ENCODE data around the gene PIP4K2A. TPM values are rescaled to one million over a fixed set of nuclear protein-coding genes. Genes with fewer than 3 reads are reported as not detected.

Gene PIP4K2A
- total RNA-seq, 3 donors from 2014 or later (not counting 1 experiment from before 2014, with no cell fraction given), result 311 to 423 (median 405) TPM

GRCh38 chr10:22701132-22701826 lies 13.1 kb downstream of the PIP4K2A start:
- H3K36me3 Mint-ChIP-seq, result peaks cover 13% of the 10 kb centered on the region
- DNase-seq, result peak in 1 of 2 donors; percentile 27
- H3K9me3 Mint-ChIP-seq, result no peaks in the 10 kb centered on the region
- peak overlapping the region; percentile 82 to 87 for H3K27ac Mint-ChIP-seq
- peaks cover 78 to 92% of the 10 kb centered on the region in 2 donors for H3K4me1 Mint-ChIP-seq
- H3K4me3 ChIP-seq (ENCODE audit: low read length), result no peak overlapping the region
- no peaks in the 10 kb centered on the region for H3K27me3 Mint-ChIP-seq (ENCODE audit: low read depth in 2 of 2)
- TF ChIP-seq CTCF (IDR thresholded peaks at IDR 0.05), result no peak
- H3K4me3 Mint-ChIP-seq, result peak overlapping the region; percentile 73
- H3K9me3 ChIP-seq (ENCODE audit: control insufficient read depth, insufficient read depth, low read length), result no peaks in the 10 kb centered on the region
- peaks cover 66% of the 10 kb centered on the region for H3K4me1 ChIP-seq (ENCODE audit: control insufficient read depth, insufficient read depth, low read length)
- no peaks in the 10 kb centered on the region for H3K27me3 ChIP-seq (ENCODE audit: control insufficient read depth, insufficient read depth, low read length)
- peak overlapping the region; percentile 20 for H3K27ac ChIP-seq (ENCODE audit: low read length)
- 70% methylated on average over 3 of the region's 4 CpGs for WGBS (ENCODE audit: insufficient coverage)
- peaks cover 3% of the 10 kb centered on the region for H3K36me3 ChIP-seq (ENCODE audit: control insufficient read depth, insufficient read depth, low read length)
- peak in 2 of 3 donors; percentile 19 to 38 for ATAC-seq
- intact Hi-C loops (cut with micrococcal nuclease), result loop anchor here (10.0 kb wide), 1 partner anchor 284 kb away; no protein-coding TSS in a partner anchor

GRCh38 chr10:22700489-22700888 lies 13.9 kb downstream of the PIP4K2A start:
- peaks cover 78 to 92% of the 10 kb centered on the region in 2 donors for H3K4me1 Mint-ChIP-seq
- H3K4me3 Mint-ChIP-seq, result peak overlapping the region; percentile 45
- ATAC-seq (peak in 1 of 3 donors; percentile 25), DNase-seq (no peak)
- Histone ChIP-seq H3K27ac (ENCODE audit: low read length) (peak overlapping the region; percentile 20), H3K36me3 (ENCODE audit: control insufficient read depth, insufficient read depth, low read length) (peaks cover 3% of the 10 kb centered on the region), H3K9me3 (ENCODE audit: control insufficient read depth, insufficient read depth, low read length) (no peaks in the 10 kb centered on the region), H3K4me1 (ENCODE audit: control insufficient read depth, insufficient read depth, low read length) (peaks cover 59% of the 10 kb centered on the region), H3K27me3 (ENCODE audit: control insufficient read depth, insufficient read depth, low read length) (no peaks in the 10 kb centered on the region), H3K4me3 (ENCODE audit: low read length) (no peak overlapping the region)
- H3K36me3 Mint-ChIP-seq, result peaks cover 13% of the 10 kb centered on the region
- H3K9me3 Mint-ChIP-seq, result no peaks in the 10 kb centered on the region
- peak overlapping the region; percentile 82 to 87 for H3K27ac Mint-ChIP-seq
- H3K27me3 Mint-ChIP-seq (ENCODE audit: low read depth in 2 of 2), result no peaks in the 10 kb centered on the region
- intact Hi-C loops (cut with micrococcal nuclease), result loop anchor here (10.0 kb wide), 1 partner anchor 284 kb away; no protein-coding TSS in a partner anchor
- WGBS (ENCODE audit: insufficient coverage), result 73% methylated on average over 5 of the region's 5 CpGs
- no peak for TF ChIP-seq CTCF (IDR thresholded peaks at IDR 0.05)

DNA sequence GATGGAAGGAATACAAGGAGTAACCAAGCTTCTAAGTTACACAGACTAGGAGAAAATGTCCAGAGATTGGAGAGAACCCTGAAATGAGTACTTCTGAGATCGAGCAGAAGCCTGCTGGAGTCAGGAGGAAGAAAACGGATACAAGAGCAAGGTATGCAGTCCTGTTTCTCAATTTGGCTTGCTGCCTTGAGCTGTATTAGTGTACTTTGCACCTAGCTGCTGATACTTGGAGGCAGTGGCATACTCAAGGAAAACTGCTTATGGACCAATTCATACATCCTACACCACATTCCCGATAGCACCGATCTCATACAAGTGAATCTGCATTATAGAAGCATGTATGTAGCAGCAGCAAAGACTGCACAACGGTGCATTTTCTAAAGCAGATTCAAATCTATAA lies 14.4 kb downstream of the PIP4K2A start:
- TF ChIP-seq CTCF (IDR thresholded peaks at IDR 0.05), result no peak
- ATAC-seq (no peak), DNase-seq (peak in 1 of 2 donors; percentile 14)
- intact Hi-C loops (cut with micrococcal nuclease), result loop anchor here (10.0 kb wide), 1 partner anchor 285 kb away; no protein-coding TSS in a partner anchor
- WGBS (ENCODE audit: insufficient coverage), result 86% methylated on average over 5 of the region's 5 CpGs
- H3K4me1 Mint-ChIP-seq, result peaks cover 77 to 92% of the 10 kb centered on the region in 2 donors
- H3K4me3 Mint-ChIP-seq, result peak overlapping the region; percentile 19
- H3K4me1 ChIP-seq (ENCODE audit: control insufficient read depth, insufficient read depth, low read length), result peaks cover 53% of the 10 kb centered on the region
- H3K9me3 Mint-ChIP-seq, result no peaks in the 10 kb centered on the region
- H3K27ac Mint-ChIP-seq, result peak overlapping the region; percentile 82 to 87
- peaks cover 3% of the 10 kb centered on the region for H3K36me3 ChIP-seq (ENCODE audit: control insufficient read depth, insufficient read depth, low read length)
- H3K27me3 Mint-ChIP-seq (ENCODE audit: low read depth in 2 of 2), result no peaks in the 10 kb centered on the region
- no peaks in the 10 kb centered on the region for H3K27me3 ChIP-seq (ENCODE audit: control insufficient read depth, insufficient read depth, low read length)
- H3K4me3 ChIP-seq (ENCODE audit: low read length), result no peak overlapping the region
- H3K9me3 ChIP-seq (ENCODE audit: control insufficient read depth, insufficient read depth, low read length), result no peaks in the 10 kb centered on the region
- H3K36me3 Mint-ChIP-seq, result peaks cover 13% of the 10 kb centered on the region
- H3K27ac ChIP-seq (ENCODE audit: low read length), result no peak overlapping the region

Data from natural killer cell (primary cell).